ENCODE results near the gene RAB44. TPM values are rescaled to one million over a fixed set of nuclear protein-coding genes. Genes with fewer than 3 reads are reported as not detected.
"Not testable (repeated sequence)": the region's sequence is repeated elsewhere in the genome, so short reads cannot be mapped to it uniquely, and the experiment has no call there.

Gene RAB44, protein sequence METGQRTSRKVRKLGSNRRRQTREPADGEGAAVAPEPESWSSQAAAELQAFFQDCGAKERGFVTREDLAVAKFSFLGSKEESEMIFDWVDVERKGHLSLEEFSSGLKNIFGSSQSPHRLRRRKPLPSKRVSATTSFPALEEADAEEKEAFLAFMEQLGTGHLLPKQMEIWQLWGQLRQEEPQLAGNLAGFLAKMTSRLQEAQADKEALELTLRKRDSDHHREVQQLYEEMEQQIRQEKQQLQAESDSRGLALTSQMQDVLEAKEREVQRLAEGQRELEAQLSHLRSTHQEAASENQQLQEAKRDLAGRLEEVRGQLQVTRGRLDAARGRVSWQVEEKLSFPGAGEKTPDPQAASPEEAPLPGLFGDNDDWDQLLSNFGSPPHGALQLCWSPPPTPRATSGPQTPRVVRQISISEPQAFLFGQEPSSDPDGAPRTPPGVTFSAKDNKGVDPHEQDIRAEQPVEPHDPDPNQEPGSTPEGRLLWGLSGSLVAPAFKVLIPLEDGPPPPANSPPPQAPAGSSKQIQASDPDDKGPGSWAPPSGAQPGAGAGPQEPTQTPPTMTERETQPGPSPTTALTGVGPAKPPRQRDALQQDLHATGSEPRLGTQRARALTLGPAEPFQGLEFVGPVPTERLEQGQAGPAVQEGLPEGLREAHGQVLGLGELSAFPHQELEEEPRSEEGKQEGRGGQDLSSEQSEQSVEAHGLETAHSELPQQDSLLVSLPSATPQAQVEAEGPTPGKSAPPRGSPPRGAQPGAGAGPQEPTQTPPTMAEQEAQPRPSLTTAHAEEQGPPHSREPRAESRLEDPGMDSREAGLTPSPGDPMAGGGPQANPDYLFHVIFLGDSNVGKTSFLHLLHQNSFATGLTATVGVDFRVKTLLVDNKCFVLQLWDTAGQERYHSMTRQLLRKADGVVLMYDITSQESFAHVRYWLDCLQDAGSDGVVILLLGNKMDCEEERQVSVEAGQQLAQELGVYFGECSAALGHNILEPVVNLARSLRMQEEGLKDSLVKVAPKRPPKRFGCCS
- under 1 TPM in 2 of 4 donors, not detected in 2; 0.06 TPM for total RNA-seq
- polyA plus RNA-seq = not detected
- long read RNA-seq, donor 1 = 0 reads
- long read RNA-seq, donor 2 = 0 reads
- long read RNA-seq, donor 3 = 0 reads
- long read RNA-seq, donor 4 = 0 reads

DNA sequence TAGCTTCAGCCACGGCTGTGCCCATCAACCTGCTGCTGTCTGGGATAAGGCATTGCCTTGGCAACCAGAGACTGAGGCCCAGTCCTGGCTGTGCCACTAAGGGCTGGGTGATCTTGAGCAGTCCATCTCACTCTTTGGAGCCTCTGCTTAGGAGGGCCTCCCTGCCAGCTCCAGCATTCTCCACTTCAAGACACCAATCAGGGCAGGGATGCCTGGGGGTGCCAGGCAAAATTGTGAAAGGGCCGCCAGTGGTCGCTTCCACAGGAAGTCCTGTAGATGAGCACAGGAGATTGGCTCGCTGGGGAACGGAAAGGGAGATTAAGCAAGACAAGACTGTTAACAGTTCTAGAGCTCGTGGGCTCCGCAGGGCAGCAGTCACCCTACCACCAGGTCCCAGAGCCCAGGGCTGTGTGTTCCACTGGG is at the start of gene RAB44:
RAB44 (plus strand) TSS at position 346 of the 423 bp plus-strand sequence. CDS start 6,410 bp downstream, outside the sequence.
- Histone ChIP-seq H3K4me1 (ENCODE audit: control insufficient read depth, insufficient read depth, low read length) (peaks cover under 1% of the 10 kb centered on the region), H3K4me3 (ENCODE audit: low read length) (no peak within 1 kb of the TSS), H3K9me3 (ENCODE audit: control insufficient read depth, low read length) (no peaks in the 10 kb centered on the region), H3K27me3 (ENCODE audit: control insufficient read depth, insufficient read depth) (no peaks in the 10 kb centered on the region), H3K27ac (ENCODE audit: low read length) (no peak within 1 kb of the TSS)
- WGBS = 75% methylated on average over 7 of the region's 7 CpGs
- ATAC-seq (no peak), DNase-seq (no peak)
- intact Hi-C loops (cut with DNase I) = no loop called here

DNA sequence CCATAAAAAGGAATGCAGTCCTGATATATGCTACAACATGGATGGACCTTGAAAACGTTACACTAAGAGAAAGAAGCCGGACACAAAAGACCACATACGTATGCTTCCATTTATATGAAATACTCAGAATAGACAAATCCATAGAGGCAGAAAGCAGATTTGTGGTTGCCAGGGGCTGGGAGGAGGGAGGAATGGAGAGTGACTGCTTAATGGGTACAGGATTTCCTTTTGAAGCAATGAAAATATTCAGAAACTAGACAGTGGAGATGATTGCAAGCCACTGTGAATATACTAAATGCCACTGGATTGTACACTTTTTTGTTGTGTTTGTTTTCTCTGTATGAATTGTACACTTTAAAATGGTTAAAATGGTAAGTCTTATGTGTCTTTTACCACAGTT is 48.5 kb upstream of the RAB44 start:
- DNase-seq = no peak
- Histone ChIP-seq H3K9me3 (ENCODE audit: control insufficient read depth, low read length) (no peaks in the 10 kb centered on the region), H3K4me3 (ENCODE audit: low read length) (no peak overlapping the region), H3K4me1 (ENCODE audit: control insufficient read depth, insufficient read depth, low read length) (peaks cover 2% of the 10 kb centered on the region), H3K27ac (ENCODE audit: low read length) (no peak overlapping the region), H3K27me3 (ENCODE audit: control insufficient read depth, insufficient read depth) (no peaks in the 10 kb centered on the region)
- ATAC-seq = no peak
- intact Hi-C loops (cut with DNase I) = no loop called here
- WGBS = 84% methylated on average over 3 of the region's 3 CpGs

DNA sequence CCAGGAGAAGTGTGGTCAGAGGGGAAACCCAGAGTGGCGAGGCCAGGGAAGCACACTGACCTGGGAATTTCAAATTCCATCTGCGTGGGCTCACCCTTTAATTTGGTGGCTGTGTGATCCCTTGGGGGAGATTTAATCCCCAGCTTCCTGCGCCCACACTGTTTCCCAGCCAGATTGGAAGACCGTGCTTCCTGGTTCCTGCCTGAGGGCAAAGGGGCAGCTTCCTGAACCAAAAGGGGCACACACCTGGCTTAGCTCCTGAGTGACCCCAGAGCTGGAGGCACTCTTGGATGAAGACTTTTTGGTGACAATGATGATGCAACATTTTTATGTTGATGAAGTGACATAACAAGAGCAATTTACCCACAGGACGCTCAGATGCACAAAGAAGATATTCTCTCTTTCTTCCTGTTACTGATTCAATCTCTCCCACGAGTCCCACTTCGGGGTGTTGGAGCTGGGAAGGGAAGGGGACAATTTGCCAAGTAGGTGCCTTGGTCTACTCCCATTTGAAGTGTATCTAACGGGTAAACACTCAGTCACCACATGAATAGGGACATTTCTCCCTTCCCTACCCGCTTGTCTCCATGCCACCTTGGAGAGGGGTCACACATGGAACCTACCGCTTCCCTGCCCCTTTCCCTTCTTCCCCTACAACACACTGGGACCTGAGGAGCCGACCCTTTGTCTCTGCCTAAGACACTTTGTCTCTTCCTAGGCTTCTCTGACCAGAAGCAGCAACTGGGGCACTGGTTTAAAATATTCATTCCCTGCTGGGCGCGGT is 47.7 kb upstream of the RAB44 start:
- WGBS = 68% methylated on average over 13 of the region's 13 CpGs
- Histone ChIP-seq H3K4me3 (ENCODE audit: low read length) (no peak overlapping the region), H3K9me3 (ENCODE audit: control insufficient read depth, low read length) (no peaks in the 10 kb centered on the region), H3K27ac (ENCODE audit: low read length) (no peak overlapping the region), H3K27me3 (ENCODE audit: control insufficient read depth, insufficient read depth) (no peaks in the 10 kb centered on the region), H3K4me1 (ENCODE audit: control insufficient read depth, insufficient read depth, low read length) (peaks cover 2% of the 10 kb centered on the region)
- DNase-seq (no peak), ATAC-seq (peak in 1 of 2 donors; percentile 15)
- intact Hi-C loops (cut with DNase I) = no loop called here

DNA sequence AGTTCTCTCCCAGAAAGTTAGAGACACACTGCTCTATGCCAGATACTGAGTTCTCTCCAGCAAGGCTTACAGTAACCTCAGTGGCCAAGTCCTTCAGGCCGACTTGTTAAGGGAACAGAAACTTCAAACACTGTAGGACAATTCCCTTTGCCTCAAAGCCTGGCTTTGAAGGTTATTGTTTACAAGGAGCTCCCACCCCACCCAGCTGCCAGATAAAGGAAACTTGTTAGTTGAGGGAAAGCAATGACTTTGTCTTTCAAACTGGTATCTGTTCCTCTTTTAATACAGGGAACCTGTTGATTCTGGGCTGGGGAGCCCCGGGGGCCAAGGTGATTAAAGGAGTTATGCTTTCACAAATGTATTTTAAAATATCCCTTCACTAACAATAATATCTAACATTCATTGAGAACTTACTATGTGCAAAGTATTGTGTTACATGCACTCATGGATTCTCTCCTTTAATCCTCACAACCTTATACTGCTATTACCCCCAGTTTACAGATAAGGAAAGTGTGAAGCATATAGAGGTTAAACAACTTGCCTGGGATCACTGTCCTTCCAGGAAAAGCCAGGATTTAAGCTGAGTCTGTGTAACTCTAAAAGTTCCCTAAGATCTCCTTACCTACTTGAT is 46.7 kb upstream of the RAB44 start:
- Histone ChIP-seq H3K9me3 (ENCODE audit: control insufficient read depth, low read length) (no peaks in the 10 kb centered on the region), H3K4me3 (ENCODE audit: low read length) (no peak overlapping the region), H3K4me1 (ENCODE audit: control insufficient read depth, insufficient read depth, low read length) (peaks cover 2% of the 10 kb centered on the region), H3K27ac (ENCODE audit: low read length) (no peak overlapping the region), H3K27me3 (ENCODE audit: control insufficient read depth, insufficient read depth) (no peaks in the 10 kb centered on the region)
- WGBS = 32% methylated on average over 2 of the region's 2 CpGs
- ATAC-seq = peak; percentile 36 to 61
- no peak for DNase-seq
- intact Hi-C loops (cut with DNase I) = no loop called here

DNA sequence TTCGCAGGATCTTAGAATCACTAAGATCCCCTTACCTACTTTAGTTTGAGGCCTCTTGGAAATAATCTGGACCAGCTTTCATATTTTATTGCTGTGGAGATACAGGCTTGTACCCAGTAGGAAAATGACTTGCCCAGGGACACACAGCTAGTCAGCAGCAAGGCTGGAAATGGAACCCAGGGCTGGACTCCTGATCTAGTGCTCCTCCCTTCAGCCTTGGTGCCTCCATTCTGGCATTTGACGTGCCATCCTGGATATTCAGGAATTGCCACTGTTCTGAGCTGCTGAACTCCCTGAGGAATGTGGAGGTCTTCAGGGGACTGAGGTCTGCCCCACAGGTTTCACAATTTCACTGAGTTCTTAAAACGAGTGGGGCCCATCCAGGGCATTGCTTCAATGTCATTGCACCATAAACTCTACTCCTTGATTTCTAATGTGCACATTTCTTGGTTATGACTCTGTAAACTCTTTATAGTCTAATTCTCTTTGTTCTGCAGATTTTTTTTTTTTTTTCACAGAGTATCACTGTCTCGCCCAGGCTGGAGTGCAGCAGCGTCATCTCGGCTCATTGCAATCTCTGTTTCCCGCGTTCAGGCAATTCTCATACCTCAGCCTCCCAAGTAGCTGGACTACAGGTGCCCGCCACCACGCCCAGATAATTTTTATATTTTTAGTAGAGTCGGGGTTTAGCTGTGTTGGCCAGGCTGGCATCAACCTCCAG is 45.8 kb upstream of the RAB44 start:
- Histone ChIP-seq H3K4me3 (ENCODE audit: low read length) (no peak overlapping the region), H3K9me3 (ENCODE audit: control insufficient read depth, low read length) (no peaks in the 10 kb centered on the region), H3K4me1 (ENCODE audit: control insufficient read depth, insufficient read depth, low read length) (peaks cover 2% of the 10 kb centered on the region), H3K27me3 (ENCODE audit: control insufficient read depth, insufficient read depth) (no peaks in the 10 kb centered on the region), H3K27ac (ENCODE audit: low read length) (no peak overlapping the region)
- ATAC-seq (no peak), DNase-seq (no peak)
- 95% methylated on average over 11 of the region's 11 CpGs for WGBS
- intact Hi-C loops (cut with DNase I) = no loop called here

DNA sequence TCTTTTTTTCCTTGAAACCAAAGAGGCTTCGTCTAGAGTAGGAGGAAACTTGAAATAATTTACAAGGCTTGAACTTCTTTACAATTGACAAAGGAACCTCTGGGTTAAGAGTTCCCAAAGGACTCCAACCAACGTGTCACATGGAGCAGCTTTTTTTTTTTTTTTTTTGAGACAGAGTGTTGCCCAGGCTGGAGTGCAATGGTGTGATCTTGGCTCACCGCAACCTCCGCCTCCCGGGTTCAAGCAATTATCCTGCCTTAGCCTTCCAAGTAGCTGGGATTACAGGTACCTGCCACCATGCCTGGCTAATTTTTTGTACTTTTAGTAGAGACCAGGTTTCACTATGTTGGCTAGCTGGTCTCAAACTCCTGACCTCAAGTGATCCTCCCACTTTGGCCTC is 43.2 kb upstream of the RAB44 start:
- ATAC-seq; H3K4me3 ChIP-seq (ENCODE audit: low read length); H3K27me3 ChIP-seq (ENCODE audit: control insufficient read depth, insufficient read depth); H3K4me1 ChIP-seq (ENCODE audit: control insufficient read depth, insufficient read depth, low read length); intact Hi-C loops (cut with DNase I); H3K27ac ChIP-seq (ENCODE audit: low read length); DNase-seq; H3K9me3 ChIP-seq (ENCODE audit: control insufficient read depth, low read length): not testable (repeated sequence)
- 82% methylated on average over 5 of the region's 5 CpGs for WGBS

DNA sequence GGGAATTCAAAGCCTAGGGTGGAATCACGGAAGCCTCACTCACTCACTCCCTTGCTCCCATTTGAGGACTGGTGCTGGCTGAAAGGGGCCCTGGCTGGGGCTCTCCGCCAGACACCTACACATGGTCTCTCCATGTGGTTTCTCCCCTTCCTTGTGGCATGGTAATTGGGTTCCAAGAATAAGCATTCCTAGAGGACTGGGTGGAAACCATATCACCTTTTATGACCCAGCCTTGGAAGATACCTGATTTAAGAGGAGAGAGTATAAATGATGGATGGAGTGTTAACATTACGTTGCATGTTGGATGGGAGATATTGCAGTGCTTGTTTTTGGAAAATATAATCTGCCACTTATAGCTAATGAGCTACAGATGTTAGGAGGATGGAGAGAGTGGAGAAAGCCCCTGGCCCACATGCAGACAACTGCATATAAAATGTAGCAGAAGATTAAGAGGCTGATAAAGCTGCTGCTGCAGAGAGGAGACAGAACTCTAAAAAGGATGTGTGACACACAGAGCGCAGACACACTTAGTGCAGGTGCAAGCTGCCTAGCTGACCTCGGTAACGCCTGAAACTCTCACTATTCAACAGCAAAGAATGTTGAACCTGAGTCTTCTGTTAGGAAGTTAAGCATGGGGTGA is 42.4 kb upstream of the RAB44 start:
- H3K27ac ChIP-seq (ENCODE audit: low read length) = no peak overlapping the region
- ATAC-seq = no peak

DNA sequence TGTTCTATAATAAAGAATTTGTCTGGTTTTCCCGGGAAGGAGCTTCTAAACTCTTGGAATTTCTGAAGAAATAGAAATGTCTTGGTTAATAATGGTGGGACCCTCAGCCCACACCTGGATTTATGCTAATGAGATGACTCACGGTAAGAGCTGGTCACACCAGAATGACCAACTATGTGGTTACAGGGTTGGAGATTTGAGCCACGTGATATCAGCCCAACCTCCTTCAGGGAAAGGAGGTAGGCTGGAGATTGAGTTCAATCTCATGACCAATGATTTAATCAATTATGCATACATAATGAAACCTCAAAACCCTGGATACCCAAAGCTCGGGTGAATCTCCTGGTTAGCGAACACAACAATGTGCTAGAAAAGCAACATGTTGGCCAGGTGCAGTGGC is 41.2 kb upstream of the RAB44 start:
- no peak overlapping the region for H3K27ac ChIP-seq (ENCODE audit: low read length)
- DNase-seq (no peak), ATAC-seq (no peak)
- no peaks in the 10 kb centered on the region for H3K27me3 ChIP-seq (ENCODE audit: control insufficient read depth, insufficient read depth)
- intact Hi-C loops (cut with DNase I) = no loop called here
- peaks cover 3% of the 10 kb centered on the region for H3K4me1 ChIP-seq (ENCODE audit: control insufficient read depth, insufficient read depth, low read length)
- H3K9me3 ChIP-seq (ENCODE audit: control insufficient read depth, low read length) = no peaks in the 10 kb centered on the region
- WGBS = 86% methylated on average over 5 of the region's 5 CpGs
- no peak overlapping the region for H3K4me3 ChIP-seq (ENCODE audit: low read length)

More for the DNA sequence above, 42.4 kb upstream of the RAB44 start:
- intact Hi-C loops (cut with DNase I) = no loop called here
- DNase-seq = no peak
- no peaks in the 10 kb centered on the region for H3K9me3 ChIP-seq (ENCODE audit: control insufficient read depth, low read length)
- no peaks in the 10 kb centered on the region for H3K27me3 ChIP-seq (ENCODE audit: control insufficient read depth, insufficient read depth)
- no peak overlapping the region for H3K4me3 ChIP-seq (ENCODE audit: low read length)
- H3K4me1 ChIP-seq (ENCODE audit: control insufficient read depth, insufficient read depth, low read length) = no peaks in the 10 kb centered on the region
- WGBS = 77% methylated on average over 6 of the region's 6 CpGs

DNA sequence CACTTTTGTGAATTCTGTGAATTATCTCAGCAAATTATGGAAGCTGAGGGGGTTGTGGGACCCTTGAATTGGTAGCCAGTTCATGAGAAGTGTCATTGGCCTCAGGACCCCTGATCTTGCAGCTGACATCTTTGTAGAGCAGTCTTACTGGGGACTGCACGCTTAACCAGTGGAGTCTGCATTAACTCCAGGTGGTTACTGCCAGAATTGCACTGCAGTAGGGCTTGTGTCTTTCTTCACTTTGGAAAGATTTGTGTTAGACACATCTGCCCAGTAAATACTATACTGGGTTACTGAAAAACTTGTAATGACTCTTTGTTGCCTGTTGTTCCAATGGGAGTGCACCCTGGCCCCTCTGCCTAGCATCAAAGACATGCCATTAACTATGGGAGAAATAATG is 40.4 kb upstream of the RAB44 start:
- intact Hi-C loops (cut with DNase I) = no loop called here
- DNase-seq (no peak), ATAC-seq (no peak)
- Histone ChIP-seq H3K27ac (ENCODE audit: low read length) (no peak overlapping the region), H3K4me1 (ENCODE audit: control insufficient read depth, insufficient read depth, low read length) (peaks cover 3% of the 10 kb centered on the region), H3K27me3 (ENCODE audit: control insufficient read depth, insufficient read depth) (no peaks in the 10 kb centered on the region), H3K9me3 (ENCODE audit: control insufficient read depth, low read length) (no peaks in the 10 kb centered on the region), H3K4me3 (ENCODE audit: low read length) (no peak overlapping the region)
- WGBS = 94% methylated on average over 1 of the region's 1 CpG
